Suprapubic skin (tissue), 4 donors: ENCODE results near the gene IFI6. TPM values are rescaled to one million over a fixed set of nuclear protein-coding genes. Genes with fewer than 3 reads are reported as not detected.

Experiments used
- DNase-seq, 2 donors: peaks; one replicate each; pipeline ENCODE4 v3.0.0-alpha.2; 2019; ENCODE audit warnings: low spot score in 2 of 2
- H3K27ac ChIP-seq: fragments of 200-600 bp; sonication (generic); one replicate; pipeline ENCODE4 v1.5.1; 2019
- H3K27me3 ChIP-seq: fragments of 200-600 bp; sonication (generic); one replicate; pipeline ENCODE4 v1.5.1; 2019
- H3K36me3 ChIP-seq: fragments of 200-600 bp; sonication (generic); one replicate; pipeline ENCODE4 v1.5.1; 2019
- H3K4me1 ChIP-seq: fragments of 200-600 bp; sonication (generic); one replicate; pipeline ENCODE4 v1.5.1; 2019
- H3K4me3 ChIP-seq: fragments of 200-600 bp; sonication (generic); one replicate; pipeline ENCODE4 v1.5.1; 2019; ENCODE audit warnings: mild to moderate bottlenecking
- H3K9me3 ChIP-seq: fragments of 200-600 bp; sonication (generic); one replicate; pipeline ENCODE4 v1.5.1; 2019
- CTCF ChIP-seq, 2 donors: fragments of 200-600 bp in 1 of 2; fragments of 450-650 bp in 1 of 2; sonication (generic) in 1 of 2; IDR thresholded peaks; one replicate each; pipeline ENCODE4 v1.5.1; 2016 to 2019; ENCODE audit warnings: antibody characterized with exemption in 2 of 2, mild to moderate bottlenecking in 1 of 2, moderate library complexity in 1 of 2
- EP300 ChIP-seq: sonication (generic); formaldehyde crosslinking; IDR thresholded peaks from one replicate; pipeline ENCODE4 v1.6.1; 2017; ENCODE audit warnings: antibody characterized with exemption
- POLR2A ChIP-seq, 2 donors: fragments of 450-650 bp; IDR thresholded peaks; one replicate each; pipeline ENCODE4 v1.6.1; 2017; ENCODE audit warnings: antibody characterized with exemption in 2 of 2, mild to moderate bottlenecking in 2 of 2, moderate library complexity in 2 of 2
- POLR2AphosphoS5 ChIP-seq, 3 donors: sonication (generic); formaldehyde crosslinking; IDR thresholded peaks; one replicate each; pipeline ENCODE4 v1.6.1; 2017; ENCODE audit warnings: antibody characterized with exemption in 3 of 3
- whole genome bisulfite sequencing: methylation state at CpG from one replicate; pipeline ENCODE4 v1.1.5; 2018; 5-methylcytosine and 5-hydroxymethylcytosine counted together
- total RNA-seq, 4 donors: library from RNA; depleted of rRNA; stranded (reverse); fragments of >200 nt; gene quantifications; one replicate each; pipeline ENCODE4 v1.1.0, GENCODE V29; 2016

The IFI6 gene
- total RNA-seq, 4 donors from 2014 or later = 6.3 to 31.4 (median 8.2) TPM

GRCh38 chr1:27638805-27639204 is 33.2 kb downstream of the IFI6 start:
- no peak overlapping the region for H3K4me3 ChIP-seq
- H3K9me3 ChIP-seq = no peaks in the 10 kb centered on the region
- no peak for TF ChIP-seq EP300
- no peak for TF ChIP-seq POLR2AphosphoS5 (IDR thresholded peaks at IDR 0.05)
- TF ChIP-seq CTCF (IDR thresholded peaks at IDR 0.05) = no peak
- TF ChIP-seq POLR2A (IDR thresholded peaks at IDR 0.05) = no peak
- no peaks in the 10 kb centered on the region for H3K27me3 ChIP-seq
- no peak overlapping the region for H3K27ac ChIP-seq
- peaks cover 18% of the 10 kb centered on the region for H3K4me1 ChIP-seq
- no peak for DNase-seq
- no peaks in the 10 kb centered on the region for H3K36me3 ChIP-seq
- WGBS = 97% methylated on average over 2 of the region's 2 CpGs

- no peak for DNase-seq
- TF ChIP-seq POLR2AphosphoS5 (IDR thresholded peaks at IDR 0.05) = no peak
- no peak for TF ChIP-seq EP300
- TF ChIP-seq POLR2A (IDR thresholded peaks at IDR 0.05) = no peak
- TF ChIP-seq CTCF (IDR thresholded peaks at IDR 0.05) = no peak
Observed at GRCh38 chr1:27638047-27638734, 33.8 kb downstream of the IFI6 start.

GRCh38 chr1:27635396-27636142 is 36.4 kb downstream of the IFI6 start:
- H3K4me1 ChIP-seq = peaks cover 47% of the 10 kb centered on the region
- peak overlapping the region; percentile 55 for H3K4me3 ChIP-seq
- no peaks in the 10 kb centered on the region for H3K9me3 ChIP-seq
- DNase-seq = no peak
- 88% methylated on average over 11 of the region's 11 CpGs for WGBS
- H3K27ac ChIP-seq = peak overlapping the region; percentile 62
- no peaks in the 10 kb centered on the region for H3K36me3 ChIP-seq
- no peaks in the 10 kb centered on the region for H3K27me3 ChIP-seq
- TF ChIP-seq POLR2A (IDR thresholded peaks at IDR 0.05) (no peak), EP300 (no peak), CTCF (IDR thresholded peaks at IDR 0.05) (no peak), POLR2AphosphoS5 (IDR thresholded peaks at IDR 0.05) (no peak)

More at GRCh38 chr1:27638047-27638734, 33.8 kb downstream of the IFI6 start:
- no peaks in the 10 kb centered on the region for H3K36me3 ChIP-seq
- H3K27ac ChIP-seq = no peak overlapping the region
- H3K27me3 ChIP-seq = no peaks in the 10 kb centered on the region
- H3K4me3 ChIP-seq = no peak overlapping the region
- 75% methylated on average over 5 of the region's 5 CpGs for WGBS
- no peaks in the 10 kb centered on the region for H3K9me3 ChIP-seq
- H3K4me1 ChIP-seq = peaks cover 21% of the 10 kb centered on the region

DNA sequence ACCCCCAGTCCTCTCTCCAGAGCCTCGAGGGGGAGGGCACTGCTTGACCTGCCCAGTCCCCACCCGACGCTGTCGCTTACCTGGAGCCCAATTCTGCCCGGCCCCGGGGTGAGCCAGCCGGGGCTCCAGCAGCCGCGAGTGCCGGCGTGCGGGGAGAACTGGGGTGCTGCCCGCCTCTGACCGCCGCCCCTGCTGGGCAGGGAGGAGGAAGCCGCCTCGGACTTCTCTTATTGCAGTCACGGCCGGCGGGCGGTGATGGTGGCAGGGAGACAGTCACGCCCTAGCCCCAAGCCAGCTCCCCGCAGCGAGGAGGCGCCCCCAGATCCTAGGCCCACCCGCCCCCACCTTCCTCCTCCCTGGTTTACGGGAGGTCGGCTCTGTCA is 37.0 kb downstream of the IFI6 start, which contains the start of gene FGR:
Gene FGR, minus strand, starts transcription at position 201 of the 383 bp plus-strand sequence. CDS start 11,269 bp downstream, outside the sequence.
- TF ChIP-seq CTCF (IDR thresholded peaks at IDR 0.05) = no peak
- H3K4me1 ChIP-seq = peaks cover 53% of the 10 kb centered on the region
- 57% methylated on average over 27 of the region's 28 CpGs for WGBS

More for the DNA sequence above, 37.0 kb downstream of the IFI6 start, which contains the start of gene FGR:
- Histone ChIP-seq H3K27ac (peak within 1 kb of the TSS; percentile 62), H3K4me3 (peak within 1 kb of the TSS; percentile 55), H3K36me3 (no peaks in the 10 kb centered on the region), H3K9me3 (no peaks in the 10 kb centered on the region), H3K27me3 (no peaks in the 10 kb centered on the region)
- DNase-seq = no peak
